RKO (cell line): Measurements from ENCODE around the gene AEBP1.

Experiments
- DNase-seq: peaks from one replicate; pipeline ENCODE4 v3.0.0-alpha.2; 2016; ENCODE audit warnings: low spot score

Gene AEBP1

GRCh38 chr7:44084701-44085100 lies 19.4 kb upstream of the AEBP1 start:
- no peak for DNase-seq

GRCh38 chr7:44085546-44085945 lies 18.6 kb upstream of the AEBP1 start:
- no peak for DNase-seq

- DNase-seq = no peak
Measured at GRCh38 chr7:44086627-44087026, 17.5 kb upstream of the AEBP1 start.

GRCh38 chr7:44087911-44088838 lies 16.0 kb upstream of the AEBP1 start:
- DNase-seq = no peak

GRCh38 chr7:44093102-44093641 lies 11.0 kb upstream of the AEBP1 start:
- no peak for DNase-seq

GRCh38 chr7:44094365-44094764 lies 9.8 kb upstream of the AEBP1 start:
- no peak for DNase-seq

GRCh38 chr7:44094883-44095592 lies 9.1 kb upstream of the AEBP1 start:
- no peak for DNase-seq

GRCh38 chr7:44095781-44096180 lies 8.4 kb upstream of the AEBP1 start:
- DNase-seq = no peak

- no peak for DNase-seq
Measured at GRCh38 chr7:44096326-44096881, 7.7 kb upstream of the AEBP1 start.

GRCh38 chr7:44097064-44097932 lies 6.8 kb upstream of the AEBP1 start:
- no peak for DNase-seq

GRCh38 chr7:44098092-44099068 lies 5.8 kb upstream of the AEBP1 start:
- no peak for DNase-seq

GRCh38 chr7:44099669-44100068 lies 4.5 kb upstream of the AEBP1 start:
- no peak for DNase-seq

GRCh38 chr7:44100458-44101302 lies 3.5 kb upstream of the AEBP1 start:
- DNase-seq = no peak

GRCh38 chr7:44101303-44101965 lies 2.7 kb upstream of the AEBP1 start:
- no peak for DNase-seq

- DNase-seq = no peak
Measured at GRCh38 chr7:44101966-44102845, 1.9 kb upstream of the AEBP1 start.

GRCh38 chr7:44102846-44103565 lies 1.1 kb upstream of the AEBP1 start:
- DNase-seq = no peak

- DNase-seq = no peak
Measured at GRCh38 chr7:44103566-44103922, 601 bp upstream of the AEBP1 start.
